ENCODE data around the gene KCNQ5.

GRCh38 chr6:73073238-73073637 lies 451.4 kb downstream of the KCNQ5 start:
- no peak for TF ChIP-seq CTCF (IDR thresholded peaks at IDR 0.05)
- no peak for TF ChIP-seq USF2 (CRISPR knock-in tag; IDR thresholded peaks at IDR 0.05)
- TF ChIP-seq ATF2 (CRISPR knock-in tag; IDR thresholded peaks at IDR 0.05; ENCODE audit: borderline replicate concordance, low read depth), result no peak

Measured in WTC11 (cell line).